Measurements from ENCODE around the gene ATG4B.

GRCh38 chr2:241678784-241679540 is 41.5 kb downstream of the ATG4B start:
- TF ChIP-seq, protein P1, sequence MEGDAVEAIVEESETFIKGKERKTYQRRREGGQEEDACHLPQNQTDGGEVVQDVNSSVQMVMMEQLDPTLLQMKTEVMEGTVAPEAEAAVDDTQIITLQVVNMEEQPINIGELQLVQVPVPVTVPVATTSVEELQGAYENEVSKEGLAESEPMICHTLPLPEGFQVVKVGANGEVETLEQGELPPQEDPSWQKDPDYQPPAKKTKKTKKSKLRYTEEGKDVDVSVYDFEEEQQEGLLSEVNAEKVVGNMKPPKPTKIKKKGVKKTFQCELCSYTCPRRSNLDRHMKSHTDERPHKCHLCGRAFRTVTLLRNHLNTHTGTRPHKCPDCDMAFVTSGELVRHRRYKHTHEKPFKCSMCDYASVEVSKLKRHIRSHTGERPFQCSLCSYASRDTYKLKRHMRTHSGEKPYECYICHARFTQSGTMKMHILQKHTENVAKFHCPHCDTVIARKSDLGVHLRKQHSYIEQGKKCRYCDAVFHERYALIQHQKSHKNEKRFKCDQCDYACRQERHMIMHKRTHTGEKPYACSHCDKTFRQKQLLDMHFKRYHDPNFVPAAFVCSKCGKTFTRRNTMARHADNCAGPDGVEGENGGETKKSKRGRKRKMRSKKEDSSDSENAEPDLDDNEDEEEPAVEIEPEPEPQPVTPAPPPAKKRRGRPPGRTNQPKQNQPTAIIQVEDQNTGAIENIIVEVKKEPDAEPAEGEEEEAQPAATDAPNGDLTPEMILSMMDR (IDR thresholded peaks at IDR 0.05; ENCODE audit: low read length) = no peak
- no peak for TF ChIP-seq EZH2 (IDR thresholded peaks at IDR 0.05; ENCODE audit: borderline replicate concordance, low read length)
